A673 (cell line): ENCODE data around the gene FBXL13.

Experiments
- CTCF ChIP-seq: fragments of 300-800, 200-600 bp; sonication (generic); conservative IDR thresholded peaks from 2 replicates; pipeline ENCODE4 v1.5.1; 2017; ENCODE audit warnings: low read depth, mild to moderate bottlenecking, antibody characterized with exemption, low read length, moderate library complexity, mixed read lengths
- EZH2 ChIP-seq: fragments of 200-600 bp; sonication (generic); IDR thresholded peaks from 2 replicates; pipeline ENCODE4 v1.6.1; 2017; ENCODE audit warnings: borderline replicate concordance, low read depth, mild to moderate bottlenecking, mixed read lengths, antibody characterized with exemption, low read length; ENCODE audit not compliant: poor library complexity, severe bottlenecking

- TF ChIP-seq EZH2: no peak
- TF ChIP-seq CTCF: no peak
Observed at GRCh38 chr7:102891693-102892261, 182.8 kb downstream of the FBXL13 start.
